A549 (cell line): Measurements from ENCODE around the gene NME3. TPM values are rescaled to one million over a fixed set of nuclear protein-coding genes. Genes with fewer than 3 reads are reported as not detected.

Experiments used
- ATAC-seq, 2 experiments: fragments of 200-7000 bp in 1 of 2; fragments of >200 bp in 1 of 2; cut with Nextera tagmentation in 1 of 2; cut with Tn5 transposase in 1 of 2; 3 replicates each; pipeline versions ENCODE4 v1.8.0 to v1.9.1; 2018 to 2020; ENCODE audit warnings: mild to moderate bottlenecking in 1 of 2, moderate library complexity in 1 of 2
- CTCF ChIA-PET: fragments of 300-600 bp; sonication (Branson Sonifier 250); formaldehyde crosslinking; extraction: SDS; loops from one replicate; lab custom pipeline; 2021; ENCODE audit warnings: antibody characterized with exemption, inconsistent platforms; lab: Yijun Ruan, JAX
- POLR2A ChIA-PET: fragments of 350-600 bp; formaldehyde crosslinking; extraction: SDS; loops from one replicate; lab custom pipeline; 2021; ENCODE audit warnings: antibody characterized with exemption, inconsistent platforms; lab: Yijun Ruan, JAX
- DNase-seq, 2 experiments: peaks; one replicate each; pipeline versions ENCODE4 v3.0.0 to v3.0.0-alpha.2; 2011 to 2016; ENCODE audit warnings: low read depth in 1 of 2, low spot score in 1 of 2
- FAIRE-seq: peaks from 2 replicates; lab custom pipeline; 2011; peaks lifted over from hg19 to GRCh38; lab: Jason Lieb, UNC
- H3K27ac ChIP-seq, 2 experiments: fragments of >200 bp; sonication (Bioruptor Twin); formaldehyde crosslinking; 3 replicates each; pipeline ENCODE4 v1.5.1; 2016 to 2017
- H3K4me1 ChIP-seq: fragments of >200 bp; sonication (Bioruptor Twin); formaldehyde crosslinking; 3 replicates; pipeline ENCODE4 v1.6.1; 2016
- H3K4me2 ChIP-seq: fragments of >200 bp; sonication (Bioruptor Twin); formaldehyde crosslinking; 3 replicates; pipeline ENCODE4 v1.6.1; 2016
- H3K4me3 ChIP-seq: fragments of >200 bp; sonication (Bioruptor Twin); formaldehyde crosslinking; 3 replicates; pipeline ENCODE4 v1.5.1; 2016
- H3K9me3 ChIP-seq: fragments of >200 bp; sonication (Bioruptor Twin); formaldehyde crosslinking; 3 replicates; pipeline ENCODE4 v1.6.1; 2016
- CEBPB ChIP-seq, 2 experiments: fragments of >200 bp in 1 of 2; sonication (Bioruptor Twin) in 1 of 2; formaldehyde crosslinking in 1 of 2; IDR thresholded peaks; 2 replicates each; pipeline ENCODE4 v1.6.1; 2012 to 2016
- EP300 ChIP-seq, 2 experiments: fragments of >200 bp; sonication (Bioruptor Twin); formaldehyde crosslinking; IDR thresholded peaks; 2 replicates in 1 of 2; 3 replicates in 1 of 2; pipeline ENCODE4 v1.6.1; 2016 to 2017
- FOSB ChIP-seq: fragments of 250-450 bp; sonication (Bioruptor Pico); IDR thresholded peaks from 2 replicates; pipeline ENCODE4 v1.5.0; 2020; ENCODE audit warnings: mild to moderate bottlenecking, moderate library complexity
- FOSL2 ChIP-seq, 2 experiments: fragments of 450-650 bp in 1 of 2; fragments of >200 bp in 1 of 2; sonication (Bioruptor Twin) in 1 of 2; formaldehyde crosslinking; IDR thresholded peaks; 2 replicates each; pipeline versions ENCODE4 v1.5.0 to v1.6.1; 2016 to 2020; ENCODE audit warnings: mild to moderate bottlenecking in 1 of 2, moderate library complexity in 1 of 2
- GATA3 ChIP-seq: IDR thresholded peaks from 2 replicates; pipeline ENCODE4 v1.6.1; 2012; ENCODE audit warnings: borderline replicate concordance
- HDAC2 ChIP-seq: fragments of 200-600 bp; sonication (generic); IDR thresholded peaks from 2 replicates; pipeline ENCODE4 v1.6.1; 2016
- HMGXB4 ChIP-seq: fragments of 250-450 bp; sonication (Bioruptor Pico); IDR thresholded peaks from 2 replicates; pipeline ENCODE4 v1.5.0; 2021; ENCODE audit warnings: mild to moderate bottlenecking, moderate library complexity, borderline replicate concordance
- KDM5A ChIP-seq: fragments of 200-600 bp; sonication (generic); IDR thresholded peaks from 2 replicates; pipeline ENCODE4 v1.6.1; 2016; ENCODE audit warnings: antibody characterized with exemption, mild to moderate bottlenecking
- MAFK ChIP-seq: fragments of 450-650 bp; IDR thresholded peaks from 2 replicates; pipeline ENCODE4 v1.6.1; 2014; ENCODE audit not compliant: partially characterized antibody
- MAX ChIP-seq: IDR thresholded peaks from 2 replicates; pipeline ENCODE4 v1.6.1; 2012
- MAZ ChIP-seq: fragments of 150-350 bp; IDR thresholded peaks from 2 replicates; pipeline ENCODE4 v1.6.1; 2014; ENCODE audit warnings: antibody characterized with exemption, low read depth, low read length, borderline replicate concordance
- MYC ChIP-seq: IDR thresholded peaks from 2 replicates; pipeline ENCODE4 v1.6.1; 2012; ENCODE audit warnings: mild to moderate bottlenecking, inconsistent platforms, low read length, improper control_type of control experiment, borderline replicate concordance
- POLR2A ChIP-seq: IDR thresholded peaks from 2 replicates; pipeline ENCODE4 v1.6.1; 2012; ENCODE audit warnings: mild to moderate bottlenecking, low read length
- REST ChIP-seq: fragments of 200-600 bp; sonication (generic); IDR thresholded peaks from 2 replicates; pipeline ENCODE4 v1.6.1; 2016; ENCODE audit warnings: antibody characterized with exemption, mild to moderate bottlenecking, moderate library complexity
- RFX5 ChIP-seq: fragments of 450-650 bp; IDR thresholded peaks from 2 replicates; pipeline ENCODE4 v1.7.1; 2014; ENCODE audit warnings: antibody characterized with exemption, mild to moderate bottlenecking, moderate library complexity
- RNF2 ChIP-seq: fragments of 200-600 bp; sonication (generic); IDR thresholded peaks from 2 replicates; pipeline ENCODE4 v1.6.1; 2016; ENCODE audit warnings: low read depth, mild to moderate bottlenecking, antibody characterized with exemption, moderate library complexity, borderline replicate concordance
- TFCP2L1 ChIP-seq: fragments of 250-450 bp; sonication (Bioruptor Pico); IDR thresholded peaks from 2 replicates; pipeline ENCODE4 v1.5.0; 2021; ENCODE audit warnings: mild to moderate bottlenecking
- USF2 ChIP-seq: fragments of 450-650 bp; IDR thresholded peaks from 2 replicates; pipeline ENCODE4 v1.6.1; 2014; ENCODE audit warnings: antibody characterized with exemption
- WGBS: methylation state at CpG from one replicate; pipeline ENCODE4 v1.1.6; 2017; ENCODE audit errors: missing lambda C conversion rate; 5-methylcytosine and 5-hydroxymethylcytosine counted together
- polyA plus RNA-seq, 4 experiments: library from polyadenylated mRNA; depleted of rRNA in 3 of 4; stranded (reverse); fragments of >200 nt; fragmentation: RNase III in 1 of 4; extraction: RNeasy Plus Mini Kit Qiagen cat#74134 plus additional on column Dnase treatment in 1 of 4; gene quantifications; 2 replicates in 3 of 4; 3 replicates in 1 of 4; pipeline ENCODE4 v1.2.3, GENCODE V29; 2011 to 2017

The NME3 gene
- polyA plus RNA-seq, 2 of the 4 experiments (the other 2 are of a cell fraction), result 15.2 to 49.9 TPM

GRCh38 chr16:1776672-1776955, 5.3 kb upstream of the NME3 start:
- ChIA-PET POLR2A (no interaction called here), CTCF (interaction anchor here (1.6 kb wide), 1 partner anchor 153 kb away, joined by 6 read pairs; no protein-coding TSS in a partner anchor)
- WGBS, result 94% methylated on average over 13 of the region's 13 CpGs
- no peak overlapping the region for H3K27ac ChIP-seq
- H3K4me3 ChIP-seq, result no peak overlapping the region
- no peak overlapping the region for H3K4me2 ChIP-seq
- TF ChIP-seq REST (no peak), KDM5A (no peak), MAX (no peak), MYC (no peak), RNF2 (no peak), MAZ (no peak), FOSL2 (IDR thresholded peaks at IDR 0.05) (no peak), FOSL2 (CRISPR knock-in tag; IDR thresholded peaks at IDR 0.05) (no peak), CEBPB (IDR thresholded peaks at IDR 0.05) (no peak), HDAC2 (no peak), FOSB (CRISPR knock-in tag) (no peak), RFX5 (no peak), GATA3 (no peak)
- H3K4me1 ChIP-seq, result peaks cover 23% of the 10 kb centered on the region
- no peak for ATAC-seq
- H3K9me3 ChIP-seq, result no peaks in the 10 kb centered on the region
- DNase-seq, result no peak
- FAIRE-seq, result no peak

GRCh38 chr16:1775846-1776671, 4.7 kb upstream of the NME3 start:
- FAIRE-seq (no peak), DNase-seq (no peak), ATAC-seq (no peak)
- CTCF ChIA-PET, result interaction anchor here (1.6 to 2.3 kb wide), 2 partner anchors 11 to 153 kb away, joined by 6 to 13 read pairs; no protein-coding TSS in a partner anchor
- H3K4me3 ChIP-seq, result no peak overlapping the region
- no peak overlapping the region for H3K27ac ChIP-seq
- POLR2A ChIA-PET, result no interaction called here
- H3K4me1 ChIP-seq, result peaks cover 17% of the 10 kb centered on the region
- 90% methylated on average over 18 of the region's 28 CpGs for WGBS
- H3K9me3 ChIP-seq, result no peaks in the 10 kb centered on the region
- no peak for TF ChIP-seq CEBPB (IDR thresholded peaks at IDR 0.05)
- TF ChIP-seq HMGXB4 (CRISPR knock-in tag), result no peak
- no peak for TF ChIP-seq RNF2
- TF ChIP-seq TFCP2L1 (CRISPR knock-in tag), result no peak
- no peak for TF ChIP-seq MYC
- TF ChIP-seq KDM5A, result no peak
- TF ChIP-seq USF2, result no peak
- TF ChIP-seq GATA3, result no peak
- no peak for TF ChIP-seq POLR2A
- TF ChIP-seq EP300 (IDR thresholded peaks at IDR 0.05), result no peak
- TF ChIP-seq MAFK, result no peak
- no peak overlapping the region for H3K4me2 ChIP-seq
